Breast epithelium (tissue), 4 donors: Measurements from ENCODE around the gene SERP2. TPM values are rescaled to one million over a fixed set of nuclear protein-coding genes. Genes with fewer than 3 reads are reported as not detected.
"Not testable (repeated sequence)": the region's sequence is repeated elsewhere in the genome, so short reads cannot be mapped to it uniquely, and the experiment has no call there.

Source experiments
- DNase-seq, 2 donors: peaks; one replicate each; pipeline ENCODE4 v3.0.0-alpha.2; 2019; ENCODE audit warnings: low spot score in 2 of 2
- H3K27ac ChIP-seq, 2 donors: fragments of 200-600 bp; sonication (generic) in 1 of 2; one replicate each; pipeline ENCODE4 v1.5.1; 2016 to 2019; ENCODE audit warnings: mild to moderate bottlenecking in 1 of 2
- H3K27me3 ChIP-seq, 2 donors: fragments of 200-600 bp; sonication (generic) in 1 of 2; one replicate each; pipeline versions ENCODE4 v1.5.1 to v1.6.0; 2017 to 2019; ENCODE audit warnings: control low read depth in 1 of 2, mild to moderate bottlenecking in 1 of 2
- H3K36me3 ChIP-seq: fragments of 200-600 bp; one replicate; pipeline ENCODE4 v1.5.1; 2019
- H3K4me1 ChIP-seq, 2 donors: fragments of 200-600 bp; sonication (generic); one replicate each; pipeline ENCODE4 v1.5.1; 2016 to 2019; ENCODE audit warnings: control low read depth in 1 of 2
- H3K4me3 ChIP-seq, 3 donors: fragments of 200-600 bp; sonication (generic); 1 replicate in 2 of 3; 2 replicates in 1 of 3; pipeline ENCODE4 v1.5.1; 2016 to 2019; ENCODE audit warnings: mild to moderate bottlenecking in 3 of 3, moderate library complexity in 2 of 3
- H3K9me3 ChIP-seq, 2 donors: fragments of 200-600 bp; sonication (generic) in 1 of 2; one replicate each; pipeline ENCODE4 v1.5.1; 2016 to 2019; ENCODE audit warnings: control low read depth in 1 of 2
- CTCF ChIP-seq, 3 donors: fragments of 450-650 bp; IDR thresholded peaks; one replicate each; pipeline ENCODE4 v1.5.1; 2016 to 2017; ENCODE audit warnings: antibody characterized with exemption in 3 of 3, mild to moderate bottlenecking in 3 of 3, moderate library complexity in 3 of 3
- POLR2A ChIP-seq: fragments of 450-650 bp; IDR thresholded peaks from one replicate; pipeline ENCODE4 v1.6.1; 2016; ENCODE audit warnings: antibody characterized with exemption, mild to moderate bottlenecking, moderate library complexity
- POLR2AphosphoS5 ChIP-seq, 3 donors: sonication (generic); formaldehyde crosslinking; IDR thresholded peaks; one replicate each; pipeline ENCODE4 v1.6.1; 2017; ENCODE audit warnings: antibody characterized with exemption in 3 of 3
- intact Hi-C: fragments of 100-400 bp; cut with DNase I; formaldehyde crosslinking; loops from one replicate; pipeline ENCODE4 v1.15.1; 2023; ENCODE audit warnings: low total_unique reads
- total RNA-seq, 3 donors: library from RNA; depleted of rRNA; stranded (reverse); fragments of >200 nt; gene quantifications; one replicate each; pipeline ENCODE4 v1.1.0, GENCODE V29; 2016

SERP2 gene
- 1 to 10 TPM; 2.6 to 6.9 (median 6.4) TPM for total RNA-seq

- Histone ChIP-seq H3K27ac (peak within 1 kb of the TSS; percentile 58 to 83), H3K9me3 (no peaks in the 10 kb centered on the region)
Measured at GRCh38 chr13:44373601-44374347, at the start of gene SERP2. Gene SERP2 (plus strand): TSS chr13:44373824. CDS start chr13:44374026, 202 bp downstream.

GRCh38 chr13:44326961-44327360 is 46.7 kb upstream of the SERP2 start:
- Histone ChIP-seq H3K36me3 (no peaks in the 10 kb centered on the region), H3K27ac (no peak overlapping the region), H3K27me3 (no peaks in the 10 kb centered on the region), H3K4me1 (peaks cover 0 to 5% of the 10 kb centered on the region in 2 donors), H3K9me3 (peaks cover 0 to 2% of the 10 kb centered on the region in 2 donors), H3K4me3 (no peak overlapping the region)
- DNase-seq = no peak
- intact Hi-C loops = no loop called here
- no peak for TF ChIP-seq POLR2AphosphoS5 (IDR thresholded peaks at IDR 0.05)
- TF ChIP-seq CTCF (IDR thresholded peaks at IDR 0.05) = no peak
- TF ChIP-seq POLR2A = no peak

More at GRCh38 chr13:44373601-44374347, at the start of gene SERP2:
- Histone ChIP-seq H3K4me1 (peaks cover 0 to 5% of the 10 kb centered on the region in 2 donors), H3K27me3 (no peaks in the 10 kb centered on the region), H3K36me3 (no peaks in the 10 kb centered on the region), H3K4me3 (peak within 1 kb of the TSS; percentile 56 to 94 (median 74))
- no peak for TF ChIP-seq CTCF (IDR thresholded peaks at IDR 0.05)
- no peak for TF ChIP-seq POLR2A
- TF ChIP-seq POLR2AphosphoS5 (IDR thresholded peaks at IDR 0.05) = no peak
- intact Hi-C loops = loop anchor here (5.0 kb wide), 1 partner anchor 471 kb away; no protein-coding TSS in a partner anchor
- DNase-seq = no peak

- DNase-seq, H3K27ac ChIP-seq, H3K27me3 ChIP-seq, H3K9me3 ChIP-seq, H3K4me1 ChIP-seq, H3K4me3 ChIP-seq, intact Hi-C loops, H3K36me3 ChIP-seq: not testable (repeated sequence)
Measured at GRCh38 chr13:44329041-44329440, 44.6 kb upstream of the SERP2 start.

- Histone ChIP-seq H3K4me1 (peaks cover 0 to 6% of the 10 kb centered on the region in 2 donors), H3K27me3 (no peaks in the 10 kb centered on the region), H3K9me3 (no peaks in the 10 kb centered on the region), H3K27ac (no peak overlapping the region), H3K4me3 (no peak overlapping the region), H3K36me3 (no peaks in the 10 kb centered on the region)
- intact Hi-C loops = no loop called here
- DNase-seq = no peak
- TF ChIP-seq CTCF (IDR thresholded peaks at IDR 0.05) = no peak
- TF ChIP-seq POLR2A = no peak
- TF ChIP-seq POLR2AphosphoS5 (IDR thresholded peaks at IDR 0.05) = no peak
Measured at GRCh38 chr13:44329909-44330545, 43.6 kb upstream of the SERP2 start.

- Histone ChIP-seq H3K9me3 (no peaks in the 10 kb centered on the region), H3K27ac (peak overlapping the region; percentile 61 to 83), H3K27me3 (no peaks in the 10 kb centered on the region), H3K4me1 (peaks cover 0 to 6% of the 10 kb centered on the region in 2 donors), H3K4me3 (no peak overlapping the region), H3K36me3 (no peaks in the 10 kb centered on the region)
- DNase-seq = no peak
- TF ChIP-seq POLR2A (no peak), CTCF (IDR thresholded peaks at IDR 0.05) (no peak), POLR2AphosphoS5 (IDR thresholded peaks at IDR 0.05) (no peak)
- intact Hi-C loops = no loop called here
Measured at GRCh38 chr13:44331446-44331845, 42.2 kb upstream of the SERP2 start.
